ENCODE measurements around the gene EDN3.

GRCh38 chr20:59301343-59302007, 1.1 kb downstream of the EDN3 start:
- TF ChIP-seq CTCF (IDR thresholded peaks at IDR 0.05; ENCODE audit: insufficient read depth, low read length, poor library complexity, severe bottlenecking) (no peak), EZH2phosphoT487 (conservative IDR thresholded peaks at IDR 0.05; ENCODE audit: low read length) (no peak)
